ENCODE results near the gene HSH2D. TPM values are rescaled to one million over a fixed set of nuclear protein-coding genes. Genes with fewer than 3 reads are reported as not detected.
"Not testable (repeated sequence)": the region's sequence is repeated elsewhere in the genome, so short reads cannot be mapped to it uniquely, and the experiment has no call there.

Gene HSH2D
- total RNA-seq, 1 experiment from 2014 or later, result 0.23 TPM

DNA sequence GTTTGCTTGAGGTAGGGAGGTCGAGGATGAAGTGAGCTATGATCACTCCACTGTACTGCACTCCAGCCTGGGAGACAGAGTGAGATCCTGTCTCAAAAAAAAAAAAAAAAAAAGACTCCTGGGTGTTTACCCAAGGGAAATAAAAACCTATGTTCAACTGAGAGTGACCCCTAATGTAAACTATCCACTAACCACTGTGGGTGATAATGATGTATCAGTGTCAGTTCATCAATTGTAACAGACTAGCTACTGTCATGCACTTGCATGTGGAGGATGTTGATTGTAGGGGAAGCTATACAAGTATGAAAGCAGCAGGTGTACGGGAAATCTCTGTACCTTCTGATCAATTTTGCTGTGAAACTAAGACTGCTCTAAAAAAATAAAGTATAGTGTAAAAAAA is 32.5 kb downstream of the HSH2D start:
- no peak for DNase-seq
- TF ChIP-seq, protein P1, sequence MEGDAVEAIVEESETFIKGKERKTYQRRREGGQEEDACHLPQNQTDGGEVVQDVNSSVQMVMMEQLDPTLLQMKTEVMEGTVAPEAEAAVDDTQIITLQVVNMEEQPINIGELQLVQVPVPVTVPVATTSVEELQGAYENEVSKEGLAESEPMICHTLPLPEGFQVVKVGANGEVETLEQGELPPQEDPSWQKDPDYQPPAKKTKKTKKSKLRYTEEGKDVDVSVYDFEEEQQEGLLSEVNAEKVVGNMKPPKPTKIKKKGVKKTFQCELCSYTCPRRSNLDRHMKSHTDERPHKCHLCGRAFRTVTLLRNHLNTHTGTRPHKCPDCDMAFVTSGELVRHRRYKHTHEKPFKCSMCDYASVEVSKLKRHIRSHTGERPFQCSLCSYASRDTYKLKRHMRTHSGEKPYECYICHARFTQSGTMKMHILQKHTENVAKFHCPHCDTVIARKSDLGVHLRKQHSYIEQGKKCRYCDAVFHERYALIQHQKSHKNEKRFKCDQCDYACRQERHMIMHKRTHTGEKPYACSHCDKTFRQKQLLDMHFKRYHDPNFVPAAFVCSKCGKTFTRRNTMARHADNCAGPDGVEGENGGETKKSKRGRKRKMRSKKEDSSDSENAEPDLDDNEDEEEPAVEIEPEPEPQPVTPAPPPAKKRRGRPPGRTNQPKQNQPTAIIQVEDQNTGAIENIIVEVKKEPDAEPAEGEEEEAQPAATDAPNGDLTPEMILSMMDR (IDR thresholded peaks at IDR 0.05; ENCODE audit: insufficient read depth in 1 of 2, low read depth in 1 of 2, low read length in 1 of 2, severe bottlenecking in 1 of 2, unreplicated experiment in 1 of 2), result no peak
- Mint-ChIP-seq H3K36me3 (ENCODE audit: insufficient read depth, unreplicated experiment) (peaks cover 5% of the 10 kb centered on the region), H3K9me3 (ENCODE audit: unreplicated experiment) (no peaks in the 10 kb centered on the region), H3K27ac (ENCODE audit: unreplicated experiment) (no peak overlapping the region), H3K4me3 (ENCODE audit: unreplicated experiment) (no peak overlapping the region), H3K4me1 (ENCODE audit: low read depth, unreplicated experiment) (peaks cover 21% of the 10 kb centered on the region), H3K27me3 (ENCODE audit: insufficient read depth, unreplicated experiment) (no peaks in the 10 kb centered on the region)
- intact Hi-C loops (cut with micrococcal nuclease; ENCODE audit: unreplicated experiment), result no loop called here
- no peaks in the 10 kb centered on the region for H3K9me3 ChIP-seq
- no peak overlapping the region for H3K4me3 ChIP-seq (ENCODE audit: low read depth, low read length)
- POLR2A ChIA-PET, result no interaction called here
- H3K36me3 ChIP-seq (ENCODE audit: control insufficient read depth, insufficient read depth, low read length), result no peaks in the 10 kb centered on the region
- no TSS peak for BruUV-seq (replicated peaks)
- CTCF ChIA-PET, result no interaction called here
- peaks cover 23% of the 10 kb centered on the region for H3K4me1 ChIP-seq
- no peaks in the 10 kb centered on the region for H3K27me3 ChIP-seq (replicated peaks; ENCODE audit: control insufficient read depth, insufficient read depth, low read length)

DNA sequence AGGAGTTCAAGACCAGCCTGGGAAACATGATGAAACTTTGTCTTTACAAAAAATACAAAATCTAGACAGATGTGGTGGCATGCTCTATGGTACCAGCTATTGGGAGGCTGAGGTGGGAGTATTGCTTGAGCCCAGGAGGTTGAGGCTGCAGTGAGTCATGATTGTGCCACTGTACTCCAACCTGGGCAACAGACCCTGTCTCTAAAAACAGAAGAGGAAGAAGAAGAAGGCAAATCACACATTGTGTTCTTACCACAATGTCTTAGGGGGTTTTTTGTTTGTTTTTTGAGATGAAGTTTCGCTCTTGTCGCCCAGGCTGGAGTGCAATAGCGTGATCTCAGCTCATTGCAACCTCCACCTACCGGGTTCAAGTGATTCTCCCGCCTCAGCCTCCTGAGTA is 35.4 kb downstream of the HSH2D start:
- POLR2A ChIA-PET; H3K27ac Mint-ChIP-seq (ENCODE audit: unreplicated experiment); H3K27me3 Mint-ChIP-seq (ENCODE audit: insufficient read depth, unreplicated experiment); H3K27me3 ChIP-seq (replicated peaks; ENCODE audit: control insufficient read depth, insufficient read depth, low read length); H3K36me3 ChIP-seq (ENCODE audit: control insufficient read depth, insufficient read depth, low read length); H3K4me3 Mint-ChIP-seq (ENCODE audit: unreplicated experiment); CTCF ChIA-PET; H3K4me1 ChIP-seq; H3K9me3 Mint-ChIP-seq (ENCODE audit: unreplicated experiment); H3K4me3 ChIP-seq (ENCODE audit: low read depth, low read length); H3K9me3 ChIP-seq; BruUV-seq (replicated peaks); H3K36me3 Mint-ChIP-seq (ENCODE audit: insufficient read depth, unreplicated experiment); DNase-seq; intact Hi-C loops (cut with micrococcal nuclease; ENCODE audit: unreplicated experiment): not testable (repeated sequence)
- H3K4me1 Mint-ChIP-seq (ENCODE audit: low read depth, unreplicated experiment), result peaks cover 12% of the 10 kb centered on the region

DNA sequence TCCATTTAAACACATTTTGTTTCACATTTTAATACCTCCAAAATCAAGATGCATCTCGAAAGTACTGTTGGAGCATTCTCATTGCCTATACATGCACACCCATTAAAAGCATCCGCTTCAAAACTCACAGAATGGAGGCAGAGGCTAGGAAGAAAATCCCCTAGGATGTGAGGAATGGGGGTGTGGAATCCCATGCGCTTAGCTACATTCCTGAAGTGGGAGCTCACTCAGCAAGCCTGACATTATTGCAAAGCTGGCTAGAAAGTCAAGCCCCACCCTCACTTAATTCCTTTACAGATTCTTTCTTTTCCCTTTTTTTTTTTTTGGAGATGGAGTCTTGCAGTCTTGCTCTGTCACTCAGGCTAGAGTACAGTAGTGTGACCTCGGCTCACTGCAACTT is 37.1 kb downstream of the HSH2D start:
- ChIA-PET CTCF (interaction anchor here (0.7 to 3.3 kb wide), 7 partner anchors 64 to 344 kb away, joined by 3 to 24 read pairs (median 3); no protein-coding TSS in a partner anchor), POLR2A (interaction anchor here (0.6 kb wide), 1 partner anchor 139 kb away, joined by 3 read pairs; no protein-coding TSS in a partner anchor)
- intact Hi-C loops (cut with micrococcal nuclease; ENCODE audit: unreplicated experiment), result loop anchor here (5.0 to 10.0 kb wide), 2 partner anchors 346 to 548 kb away; no protein-coding TSS in a partner anchor
- Histone ChIP-seq H3K27me3 (replicated peaks; ENCODE audit: control insufficient read depth, insufficient read depth, low read length) (no peaks in the 10 kb centered on the region), H3K4me1 (peaks cover 13% of the 10 kb centered on the region), H3K36me3 (ENCODE audit: control insufficient read depth, insufficient read depth, low read length) (no peaks in the 10 kb centered on the region), H3K9me3 (no peaks in the 10 kb centered on the region), H3K4me3 (ENCODE audit: low read depth, low read length) (no peak overlapping the region)
- H3K4me1 Mint-ChIP-seq (ENCODE audit: low read depth, unreplicated experiment), result peaks cover 12% of the 10 kb centered on the region
- no peaks in the 10 kb centered on the region for H3K27me3 Mint-ChIP-seq (ENCODE audit: insufficient read depth, unreplicated experiment)
- TF ChIP-seq, protein P1 (IDR thresholded peaks at IDR 0.05; ENCODE audit: insufficient read depth in 1 of 2, low read depth in 1 of 2, low read length in 1 of 2, severe bottlenecking in 1 of 2, unreplicated experiment in 1 of 2), result no peak
- H3K9me3 Mint-ChIP-seq (ENCODE audit: unreplicated experiment), result no peaks in the 10 kb centered on the region
- peaks cover 15% of the 10 kb centered on the region for H3K36me3 Mint-ChIP-seq (ENCODE audit: insufficient read depth, unreplicated experiment)
- peak; percentile 55 to 62 for DNase-seq
- peak overlapping the region; percentile 23 for H3K4me3 Mint-ChIP-seq (ENCODE audit: unreplicated experiment)
- BruUV-seq (replicated peaks), result no TSS peak
- peak overlapping the region; percentile 62 for H3K27ac Mint-ChIP-seq (ENCODE audit: unreplicated experiment)

All from Caco-2 (cell line).